ENCODE results near the gene SEC61B.

The SEC61B gene

DNA sequence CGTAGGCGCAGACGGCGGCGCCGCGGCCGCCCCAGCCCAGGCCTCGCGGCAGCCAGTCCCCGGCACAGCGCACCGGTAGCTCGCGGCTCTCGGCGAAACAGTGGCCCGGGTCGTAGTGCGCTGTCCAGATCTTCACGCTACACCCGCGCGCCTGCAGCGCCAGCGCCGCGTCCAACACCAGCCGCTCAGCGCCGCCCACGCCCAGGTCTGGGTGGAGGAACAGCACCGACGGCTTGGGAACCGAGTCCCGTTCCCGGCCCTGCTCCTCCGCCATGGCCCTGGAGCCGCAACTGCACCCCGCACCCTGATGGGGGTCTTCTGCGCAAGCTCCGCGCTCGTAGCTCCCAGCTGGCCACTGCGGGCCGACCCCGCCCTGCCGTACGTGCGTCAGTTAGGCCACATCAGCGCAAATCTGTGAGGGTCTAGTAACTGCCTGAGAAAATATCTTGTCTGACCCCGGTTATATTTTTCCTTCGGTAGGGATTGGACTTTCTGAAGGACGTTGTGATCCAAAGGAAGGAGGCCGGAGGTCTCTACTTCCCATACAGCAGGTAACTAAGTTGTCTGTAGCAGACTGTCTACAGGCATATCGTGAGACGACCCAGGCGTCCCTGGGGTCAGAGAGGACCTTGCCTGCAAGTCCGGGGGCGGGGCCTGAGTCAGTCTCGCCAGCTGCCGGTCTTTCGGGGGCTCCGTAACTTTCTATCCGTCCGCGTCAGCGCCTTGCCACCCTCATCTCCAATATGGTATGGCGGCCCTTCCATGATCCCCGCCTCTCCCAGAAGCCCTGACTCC lies at the start of gene SEC61B, which contains the start of gene ALG2:
Gene SEC61B, plus strand, starts transcription at position 662 of the 795 bp plus-strand sequence. Its CDS starts 82 bp downstream, at position 744.
Gene ALG2, minus strand, starts transcription at position 322 of the 795 bp plus-strand sequence. Its CDS starts 48 bp downstream, at position 274.
- DNase-seq, result peak; percentile 94

DNA sequence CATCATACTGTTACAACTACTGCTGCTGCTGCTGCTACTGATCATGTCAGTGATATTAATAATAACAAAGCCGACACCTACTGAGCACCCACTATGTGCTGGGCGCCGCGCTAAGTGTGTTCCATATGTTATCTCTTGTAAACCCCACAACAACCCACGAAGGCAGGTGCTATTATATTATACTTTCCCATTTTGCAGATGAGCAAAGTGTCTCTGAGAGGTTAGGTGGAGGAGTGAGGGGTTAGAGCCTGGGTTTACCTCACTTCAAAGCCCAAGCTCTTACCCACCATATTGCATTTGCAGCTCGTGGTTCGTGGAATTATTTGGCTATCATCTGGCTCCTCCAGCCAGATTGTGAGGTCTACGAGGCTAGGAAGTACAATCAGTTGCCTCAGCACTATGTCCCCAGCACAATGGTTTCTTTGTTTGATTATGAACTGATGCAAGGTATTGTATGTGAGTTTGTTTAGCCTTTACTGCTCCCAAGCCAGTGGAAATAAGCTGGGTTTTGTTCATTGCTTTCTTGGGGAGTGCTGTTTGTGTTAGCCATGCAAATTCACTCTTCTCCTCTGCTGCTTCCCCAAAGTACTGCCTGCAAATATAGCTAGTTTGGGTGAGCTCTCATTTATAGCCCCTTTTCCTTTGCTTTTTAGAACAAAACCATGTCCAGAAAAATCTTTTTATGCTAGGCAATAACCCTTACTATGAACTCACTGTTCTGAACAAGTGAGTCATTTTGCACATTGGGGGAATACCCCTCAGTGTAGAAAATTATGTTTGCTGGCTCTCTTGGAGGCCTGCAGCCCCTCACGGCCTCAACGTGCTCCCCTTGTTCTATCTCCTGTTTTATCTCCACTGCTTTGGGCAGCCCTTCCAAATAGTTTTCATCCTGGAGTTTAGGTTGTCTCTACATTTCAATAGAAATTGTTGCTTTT lies 48.2 kb upstream of the SEC61B start:
- DNase-seq, result no peak

DNA sequence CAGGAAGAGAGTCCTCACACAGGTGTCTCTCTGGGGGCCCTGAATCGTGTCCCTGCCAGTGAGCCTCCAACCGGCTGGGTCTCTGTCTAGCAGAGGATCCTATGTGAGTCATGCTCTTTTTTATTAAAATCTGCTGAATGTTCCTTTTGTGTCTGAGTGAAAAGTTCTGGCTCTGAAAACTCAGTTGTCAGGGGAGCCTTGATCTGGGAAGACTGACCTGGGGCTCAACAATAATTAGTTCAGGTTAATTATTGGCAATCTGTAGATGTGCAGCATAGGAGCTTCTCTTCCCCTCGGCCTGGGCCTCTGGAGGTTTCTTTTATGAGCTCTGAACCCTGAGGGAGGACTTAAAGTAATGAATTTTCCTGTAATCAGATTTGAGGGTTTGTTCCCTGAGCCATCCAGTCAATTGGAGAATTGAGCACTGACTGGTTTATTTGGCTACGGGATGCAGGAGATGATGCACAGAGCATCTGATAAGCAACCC lies 45.5 kb upstream of the SEC61B start:
- no peak for DNase-seq

DNA sequence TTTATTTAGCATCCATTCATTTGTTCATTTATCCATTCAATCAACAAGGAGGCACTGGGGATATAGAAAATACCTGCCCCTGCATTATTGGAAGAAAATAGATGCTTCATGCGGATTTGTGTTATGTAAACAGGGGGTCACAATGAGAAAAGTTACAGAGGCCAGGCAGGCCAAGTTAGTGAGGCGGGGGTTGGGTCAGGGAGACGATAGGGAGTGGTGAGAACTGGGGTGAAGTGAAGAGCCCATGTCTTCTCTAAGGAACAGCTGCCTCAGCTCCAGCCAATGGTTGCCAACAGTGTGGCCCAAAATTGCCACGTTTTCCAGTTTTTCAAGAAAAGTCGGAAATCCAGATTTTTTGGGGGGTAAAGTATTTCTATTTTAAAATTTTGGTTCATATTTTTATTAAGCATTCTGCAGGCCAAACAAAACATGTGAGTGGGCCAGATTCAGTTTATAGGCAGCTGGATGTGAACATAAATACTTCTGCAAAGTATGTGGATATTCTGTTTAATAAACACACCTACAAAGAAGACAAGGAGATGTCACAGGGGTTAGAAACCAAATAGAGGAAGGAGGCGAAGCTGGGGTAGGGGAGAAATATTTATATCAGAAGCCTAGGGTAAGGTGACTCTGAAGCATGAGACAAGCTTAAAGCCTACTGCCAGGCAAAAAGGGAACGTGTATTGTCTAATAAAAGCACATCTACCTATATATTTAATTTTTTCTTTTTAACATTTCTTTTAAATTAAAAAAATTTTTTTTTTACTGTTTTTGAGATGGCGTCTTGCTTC lies 44.3 kb upstream of the SEC61B start:
- no peak for DNase-seq

DNA sequence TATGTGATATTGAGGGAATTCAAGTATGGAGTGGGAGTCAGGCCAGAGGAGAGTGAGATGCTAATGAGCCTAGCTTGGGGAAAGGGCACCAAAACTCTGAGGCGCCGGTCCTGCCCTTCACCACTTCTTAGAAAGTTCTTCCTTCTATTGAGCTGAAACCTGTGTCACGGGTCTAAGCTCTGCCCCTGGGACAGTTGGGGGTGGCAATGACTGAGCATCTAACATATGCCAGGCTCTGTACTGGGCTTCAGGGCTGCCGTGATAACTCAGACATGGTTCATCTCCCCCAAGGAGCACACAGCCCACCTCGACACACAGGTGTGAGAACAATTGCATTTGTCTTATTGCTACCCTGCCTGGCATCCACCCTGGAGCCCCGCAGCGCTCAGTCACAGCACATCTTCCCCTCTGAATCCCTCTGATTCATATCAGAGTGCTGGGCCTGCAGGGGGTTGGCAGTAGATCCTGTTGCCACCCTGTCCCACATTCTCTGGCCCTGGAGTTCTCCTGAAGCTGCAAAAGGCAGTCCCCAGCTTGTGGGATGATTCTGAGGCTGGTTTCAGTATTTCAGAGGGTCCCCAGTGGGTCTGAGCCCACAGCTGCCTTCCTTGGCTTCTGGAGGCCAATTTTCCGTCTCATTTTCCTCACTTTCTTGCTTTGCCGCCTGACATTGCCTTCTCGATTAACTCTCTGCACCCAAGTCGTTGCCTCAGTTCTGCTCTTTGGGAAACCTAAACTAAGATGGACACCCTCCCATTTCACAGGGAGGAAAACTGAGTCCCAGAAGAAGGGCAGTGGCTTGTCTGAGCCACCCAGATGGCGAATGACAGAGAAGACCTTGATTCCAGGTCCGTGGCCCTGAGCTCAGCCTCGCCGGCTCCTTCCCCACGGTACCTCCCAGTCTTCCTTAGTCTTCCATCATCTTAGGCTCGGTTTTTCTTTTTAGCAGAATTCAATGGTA lies 42.9 kb upstream of the SEC61B start:
- no peak for DNase-seq

DNA sequence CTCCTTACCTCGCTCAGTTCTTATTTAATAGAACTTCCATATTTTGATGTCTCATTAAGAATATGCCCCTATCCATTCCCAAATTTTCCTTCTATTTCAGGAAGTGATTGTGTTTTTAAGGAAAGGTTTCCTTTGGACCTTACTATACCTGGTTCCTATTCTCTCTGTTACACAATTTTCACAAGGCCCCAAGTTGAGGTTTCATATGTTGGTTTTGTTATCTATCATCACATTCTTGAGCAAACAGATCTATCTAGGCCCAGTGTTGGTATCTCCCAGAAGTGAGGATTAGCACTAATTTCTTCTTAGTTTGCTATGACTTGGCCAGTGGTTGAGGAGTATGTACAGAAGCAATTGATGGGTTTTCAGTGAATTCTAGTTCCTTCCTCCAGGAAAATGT lies 41.9 kb upstream of the SEC61B start:
- no peak for DNase-seq

DNA sequence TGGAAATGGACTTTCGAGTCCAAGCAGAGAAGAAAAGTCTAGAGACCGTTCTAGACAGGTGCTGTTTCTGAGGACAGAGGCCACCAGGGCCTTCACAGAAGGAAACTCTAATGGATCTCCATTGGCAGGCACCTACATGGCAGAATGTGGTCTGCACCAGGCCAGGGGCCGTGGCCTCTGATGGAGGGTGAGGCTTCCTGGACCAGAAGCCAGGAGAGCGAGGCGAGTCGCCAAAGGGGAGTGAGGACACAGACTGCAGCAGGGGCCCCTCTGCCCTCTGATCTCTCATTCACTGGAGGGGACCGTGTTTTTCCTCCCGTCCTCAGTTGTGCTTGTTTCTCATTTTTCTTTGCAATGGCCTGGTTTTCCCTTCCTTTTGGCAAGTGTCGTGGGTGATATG lies 41.4 kb upstream of the SEC61B start:
- no peak for DNase-seq

DNA sequence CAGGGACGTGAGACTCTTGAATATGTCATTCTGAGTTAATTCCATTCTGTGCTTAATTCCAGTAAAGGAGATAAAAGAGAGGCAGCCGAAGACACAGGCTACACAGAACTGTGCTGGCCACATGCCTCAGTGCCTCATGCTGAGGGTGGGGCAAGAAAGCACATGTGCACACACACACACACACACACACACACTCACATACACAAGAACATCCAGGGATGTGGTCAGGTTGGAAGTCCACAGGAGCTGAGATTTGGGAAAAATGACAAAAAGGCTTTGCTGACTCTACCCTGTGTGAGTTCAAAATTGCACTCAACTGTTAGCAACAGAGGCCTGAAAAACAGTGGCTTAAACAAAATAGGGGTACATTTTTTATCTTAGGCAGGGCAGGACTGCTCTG lies 40.9 kb upstream of the SEC61B start:
- DNase-seq, result no peak

DNA sequence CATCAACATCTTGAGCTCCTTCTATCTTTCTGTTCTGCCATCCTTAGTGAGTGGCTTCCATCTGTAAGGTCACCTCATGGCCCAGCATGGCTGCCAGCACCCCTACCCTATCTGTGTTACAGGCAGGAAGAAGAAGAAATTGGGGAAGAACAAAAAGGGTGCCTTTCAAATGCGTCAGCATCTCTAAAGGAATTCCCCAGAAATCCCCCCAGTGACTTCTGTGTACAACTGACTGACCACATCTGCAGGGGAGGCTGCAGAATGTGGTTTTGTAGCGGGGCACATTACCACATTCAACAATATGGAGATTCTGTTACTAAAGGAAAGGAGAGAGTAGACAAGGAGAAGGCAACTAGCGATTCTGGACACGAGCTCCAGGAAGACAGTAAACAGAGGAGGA lies 40.5 kb upstream of the SEC61B start:
- no peak for DNase-seq

DNA sequence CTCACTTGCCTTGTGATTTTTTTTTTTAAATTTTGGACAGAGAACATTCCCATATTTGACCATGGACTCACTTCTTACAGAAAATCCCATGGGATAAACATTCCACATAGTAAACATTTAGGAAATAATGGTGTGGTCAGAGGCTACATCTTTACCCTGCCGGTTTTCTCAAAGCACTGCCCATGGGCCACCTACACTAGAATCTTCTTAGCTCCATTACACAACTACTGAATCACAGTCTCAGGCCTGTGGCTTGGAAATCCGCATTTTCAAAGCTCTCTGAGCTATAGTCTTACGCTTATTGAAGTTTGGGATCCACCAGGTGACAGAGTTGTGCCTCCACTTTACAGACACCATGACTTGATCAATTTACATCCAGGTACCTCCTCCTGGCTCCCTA lies 39.7 kb upstream of the SEC61B start:
- DNase-seq, result no peak

DNA sequence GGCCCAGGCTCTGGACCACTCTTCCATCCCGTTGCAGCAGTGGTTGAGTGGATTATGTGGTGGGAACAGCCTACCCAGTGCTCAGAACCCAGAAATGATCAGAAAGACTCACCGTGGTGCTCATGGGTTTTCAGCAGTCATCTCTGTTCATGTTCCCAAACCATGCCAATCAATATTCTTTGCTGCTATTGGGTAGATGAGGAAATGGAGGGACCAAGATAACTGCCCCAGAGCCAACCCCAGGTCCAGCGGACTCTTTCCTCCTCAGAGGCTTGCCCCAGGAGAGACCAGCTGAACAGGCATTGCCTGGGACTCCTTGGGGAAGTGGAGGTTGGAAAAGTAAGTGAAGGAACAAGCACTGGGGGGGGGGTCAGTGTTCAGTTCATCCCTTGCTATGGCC lies 38.5 kb upstream of the SEC61B start:
- DNase-seq, result no peak

DNA sequence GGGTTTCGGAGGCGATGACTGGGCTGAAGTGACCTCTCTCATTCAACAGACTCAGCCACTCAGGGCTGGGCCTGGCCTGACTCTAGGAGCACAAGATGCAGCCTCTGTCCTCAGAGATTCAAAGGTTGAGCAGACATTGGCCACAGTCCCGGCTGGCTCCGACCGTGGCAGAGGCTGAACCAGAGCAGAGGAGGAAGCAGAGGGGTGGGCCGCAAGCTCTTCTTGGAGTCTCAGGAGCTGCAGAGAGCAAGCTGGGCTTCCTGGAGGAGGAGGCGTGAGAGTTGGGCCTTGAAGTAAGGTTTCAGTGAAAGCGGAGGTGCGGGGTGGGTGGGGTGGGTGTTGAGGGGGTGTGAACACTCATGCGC lies 38.0 kb upstream of the SEC61B start:
- DNase-seq, result no peak

DNA sequence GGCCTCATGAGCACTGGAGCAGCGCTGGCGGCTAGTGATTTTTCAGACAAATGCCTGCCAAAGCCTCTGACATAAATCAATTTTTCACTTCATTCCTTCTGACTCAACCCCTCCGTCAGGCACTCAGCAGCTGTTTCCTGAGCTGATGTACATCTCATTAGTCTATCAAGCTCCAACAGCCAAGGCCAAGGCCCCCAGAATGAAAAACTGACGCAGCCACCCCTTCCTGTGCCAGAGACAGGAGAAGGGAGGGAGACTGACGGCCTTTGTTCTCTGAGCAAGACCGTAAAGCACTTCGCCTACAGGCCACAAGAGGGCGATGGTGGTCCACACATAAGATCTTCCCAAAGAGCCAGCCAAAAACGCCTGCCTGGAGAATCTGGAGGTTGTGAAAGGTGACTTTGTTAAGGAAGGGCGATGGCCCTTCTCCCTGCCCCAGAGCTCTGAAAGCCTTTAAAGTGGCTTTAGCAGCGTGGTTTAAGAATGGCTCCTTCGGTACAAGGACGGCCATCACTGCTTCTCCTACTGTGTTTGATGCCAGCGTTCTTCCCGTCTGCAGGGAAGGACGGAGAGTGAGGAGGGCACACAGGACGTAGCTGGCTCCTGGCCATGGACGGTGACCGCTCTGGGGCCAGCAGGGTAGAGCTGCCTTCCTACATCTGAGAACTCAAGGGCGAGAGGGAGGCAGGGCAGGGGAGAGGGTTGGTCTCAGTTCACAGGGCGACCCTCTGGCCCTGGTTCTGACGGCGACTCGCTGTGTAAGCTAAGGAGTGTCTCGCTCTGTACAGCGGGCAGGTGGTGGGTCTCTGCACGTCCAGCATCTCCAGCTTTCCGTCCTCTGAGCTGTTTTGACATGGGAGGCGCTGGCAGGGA lies 37.4 kb upstream of the SEC61B start:
- peak; percentile 60 for DNase-seq

DNA sequence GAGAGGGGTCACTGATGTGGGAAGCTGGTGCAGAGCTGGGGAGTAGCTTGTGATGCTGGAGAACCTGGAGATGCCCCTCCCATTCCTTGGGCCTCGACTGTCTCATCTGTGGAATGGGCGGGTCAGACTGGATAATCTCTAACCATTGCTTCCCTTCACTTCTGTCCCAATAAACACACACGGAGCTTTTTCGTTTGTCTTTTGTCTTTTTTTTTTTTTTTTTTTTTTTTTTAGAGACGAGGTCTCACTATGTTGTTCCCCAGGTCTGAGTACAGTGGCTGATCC lies 36.8 kb upstream of the SEC61B start:
- DNase-seq, result no peak

DNA sequence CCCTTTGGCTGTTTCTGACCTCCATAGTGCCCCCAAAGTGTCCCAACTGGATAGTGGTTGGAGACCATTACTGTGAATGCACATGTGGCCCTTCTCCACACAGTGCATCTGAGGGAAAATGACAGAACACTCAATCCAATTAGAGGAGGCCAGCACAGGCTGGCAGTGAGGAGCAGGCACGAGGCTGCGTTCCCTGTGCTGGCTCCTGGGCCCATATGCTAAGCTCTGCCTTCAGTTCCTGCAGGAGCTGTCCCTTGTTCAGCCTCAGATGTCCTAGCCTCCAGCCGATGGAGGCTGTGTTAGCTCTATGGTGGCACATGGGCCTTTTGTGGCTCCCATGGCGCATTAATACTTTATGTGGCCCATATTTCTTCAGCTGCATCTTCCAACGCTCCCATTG lies 36.1 kb upstream of the SEC61B start:
- no peak for DNase-seq

DNA sequence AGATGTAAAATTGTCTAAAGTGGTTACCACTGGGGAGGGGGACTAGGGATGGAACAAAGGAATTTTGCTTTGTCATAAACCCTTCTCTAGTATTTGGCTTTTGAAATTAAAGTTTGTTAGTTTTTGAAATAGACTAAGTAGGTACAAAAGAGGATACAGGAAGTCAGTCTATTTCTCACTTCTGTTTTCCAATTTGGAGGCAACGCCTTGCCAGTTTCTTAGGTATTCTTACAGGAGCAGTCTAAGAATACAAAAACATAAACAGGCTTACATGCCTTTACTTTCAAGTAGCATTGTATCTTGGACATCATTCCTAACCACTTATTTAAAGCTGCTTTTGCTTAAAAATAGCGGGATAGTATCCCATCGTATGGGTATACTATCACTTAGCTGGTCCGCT lies 34.8 kb upstream of the SEC61B start:
- no peak for DNase-seq

DNA sequence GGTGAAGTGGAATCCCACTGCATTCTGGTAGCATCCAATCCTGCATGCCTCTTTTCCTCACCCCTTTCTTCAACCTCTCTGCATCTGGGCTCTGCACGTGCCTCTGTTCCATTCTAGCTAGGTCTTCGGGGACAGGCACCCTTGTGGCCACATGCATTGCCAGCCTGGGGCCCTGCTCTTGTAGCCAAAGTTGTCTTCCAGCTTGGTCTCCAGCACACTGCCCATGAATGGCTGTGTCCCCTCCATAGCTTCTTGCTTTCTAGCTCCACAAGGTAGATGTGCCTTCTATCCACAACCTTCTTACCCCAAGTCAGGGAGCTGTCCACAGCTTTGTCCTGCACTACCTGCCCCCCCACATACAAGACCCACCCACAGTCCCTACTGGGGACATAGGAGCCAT lies 32.9 kb upstream of the SEC61B start:
- DNase-seq, result no peak

DNA sequence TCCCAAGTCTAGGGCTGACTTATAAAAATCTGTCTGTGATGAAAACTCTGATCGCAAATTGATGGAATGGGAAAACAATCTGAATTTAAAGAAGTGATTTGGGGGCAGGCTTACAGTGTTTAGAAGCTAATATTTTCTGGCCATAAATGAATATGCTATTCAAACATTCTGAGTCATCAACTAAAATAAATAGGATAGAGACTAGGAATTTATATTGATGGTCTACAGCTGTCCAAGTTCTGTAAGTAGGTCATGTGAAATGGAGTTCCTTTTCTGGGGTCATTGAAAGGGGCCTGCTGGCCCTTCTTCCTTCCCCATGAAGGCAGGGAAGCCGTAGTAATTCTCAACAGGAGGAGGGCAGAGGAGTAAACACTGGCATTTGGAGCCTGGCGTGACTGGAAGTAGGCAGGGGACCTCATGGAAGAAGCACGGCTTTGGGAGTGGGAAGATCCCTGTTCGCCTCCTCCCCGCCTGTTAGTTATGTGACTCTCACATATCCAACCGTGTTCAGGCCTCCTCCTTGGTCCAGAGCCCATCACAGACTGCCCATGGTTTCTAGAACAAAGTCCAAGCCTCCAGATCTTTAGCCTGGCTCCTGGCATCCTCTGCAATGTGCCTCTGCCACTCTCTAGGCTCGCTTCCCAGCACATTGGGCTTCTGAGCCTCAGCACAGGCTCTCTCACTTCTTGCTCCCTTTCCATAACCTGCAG lies 32.0 kb upstream of the SEC61B start:
- no peak for DNase-seq

DNA sequence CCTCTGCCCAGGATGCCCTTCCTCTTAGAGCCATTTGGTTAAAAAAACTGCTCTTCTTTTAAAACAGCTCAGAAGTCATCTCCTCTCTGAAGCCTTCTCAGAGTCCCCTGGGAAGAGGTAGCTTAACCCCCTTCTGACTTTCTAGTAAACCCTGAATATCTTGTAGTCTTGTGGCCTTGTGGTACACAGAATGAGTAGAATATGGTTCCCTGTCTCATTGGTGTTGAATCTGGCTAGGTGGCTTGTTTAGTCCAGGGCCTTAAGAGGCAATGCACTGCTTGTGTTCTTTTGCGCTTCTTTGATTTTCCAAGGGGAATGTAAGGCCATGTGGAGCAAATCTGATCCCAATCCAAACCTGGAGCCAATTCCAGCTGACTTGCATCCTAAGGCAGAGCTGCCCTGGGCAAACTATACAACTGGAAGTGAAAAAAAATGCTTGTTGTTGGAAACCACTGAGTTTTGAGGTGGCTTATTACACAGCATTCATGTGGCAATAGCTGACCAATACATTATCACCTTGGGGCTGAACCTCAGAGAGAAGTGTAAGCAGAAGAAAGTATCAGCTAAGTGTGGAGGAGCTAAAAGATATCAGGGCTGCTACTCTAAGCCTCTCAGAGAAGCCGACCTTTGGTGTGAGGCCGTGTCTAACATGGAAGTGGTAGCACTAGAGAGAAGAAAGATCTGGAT lies 31.3 kb upstream of the SEC61B start:
- no peak for DNase-seq

All from stimulated activated naive CD4-positive, alpha-beta T cell treated with Interleukin-2 at 50 U/mL for 16 hours (primary cell).